Neural progenitor cell (in vitro differentiated cells): ENCODE results near the gene SUMF1.

Experiments
- EZH2phosphoT487 ChIP-seq: fragments of 200-600 bp; sonication (generic); IDR thresholded peaks from 2 replicates; pipeline ENCODE4 v1.6.1; 2017; ENCODE audit warnings: antibody characterized with exemption
- TF ChIP-seq, protein P1 (sequence below): fragments of 200-600 bp; sonication (generic); IDR thresholded peaks from 2 replicates; pipeline ENCODE4 v1.5.1; 2017; ENCODE audit warnings: antibody characterized with exemption, mild to moderate bottlenecking

DNA sequence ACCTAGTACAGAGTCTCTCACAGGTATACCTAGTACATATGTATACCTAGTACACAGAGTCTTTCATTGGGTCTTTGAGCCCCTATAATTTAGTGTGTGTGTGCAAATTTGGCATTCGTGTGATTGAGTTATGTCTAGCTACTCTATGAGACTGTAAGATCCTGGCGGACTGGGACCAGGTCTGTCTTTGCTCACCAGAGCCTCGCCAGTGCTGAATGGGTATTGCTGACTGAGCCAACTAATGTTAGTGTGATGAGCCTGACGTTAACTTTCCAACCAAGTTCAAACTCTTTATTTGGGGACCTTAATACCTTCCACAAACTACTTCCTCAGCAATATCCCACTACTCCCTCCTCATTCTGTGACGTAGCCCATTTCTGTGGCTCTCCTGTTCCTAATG lies 128.3 kb downstream of the SUMF1 start:
- TF ChIP-seq, protein P1, sequence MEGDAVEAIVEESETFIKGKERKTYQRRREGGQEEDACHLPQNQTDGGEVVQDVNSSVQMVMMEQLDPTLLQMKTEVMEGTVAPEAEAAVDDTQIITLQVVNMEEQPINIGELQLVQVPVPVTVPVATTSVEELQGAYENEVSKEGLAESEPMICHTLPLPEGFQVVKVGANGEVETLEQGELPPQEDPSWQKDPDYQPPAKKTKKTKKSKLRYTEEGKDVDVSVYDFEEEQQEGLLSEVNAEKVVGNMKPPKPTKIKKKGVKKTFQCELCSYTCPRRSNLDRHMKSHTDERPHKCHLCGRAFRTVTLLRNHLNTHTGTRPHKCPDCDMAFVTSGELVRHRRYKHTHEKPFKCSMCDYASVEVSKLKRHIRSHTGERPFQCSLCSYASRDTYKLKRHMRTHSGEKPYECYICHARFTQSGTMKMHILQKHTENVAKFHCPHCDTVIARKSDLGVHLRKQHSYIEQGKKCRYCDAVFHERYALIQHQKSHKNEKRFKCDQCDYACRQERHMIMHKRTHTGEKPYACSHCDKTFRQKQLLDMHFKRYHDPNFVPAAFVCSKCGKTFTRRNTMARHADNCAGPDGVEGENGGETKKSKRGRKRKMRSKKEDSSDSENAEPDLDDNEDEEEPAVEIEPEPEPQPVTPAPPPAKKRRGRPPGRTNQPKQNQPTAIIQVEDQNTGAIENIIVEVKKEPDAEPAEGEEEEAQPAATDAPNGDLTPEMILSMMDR: no peak
- no peak for TF ChIP-seq EZH2phosphoT487
